Glutamatergic neuron (in vitro differentiated cells): Measurements from ENCODE around the gene SLC6A3. TPM values are rescaled to one million over a fixed set of nuclear protein-coding genes. Genes with fewer than 3 reads are reported as not detected.

Source experiments
- DNase-seq: peaks from one replicate; pipeline ENCODE4 v3.0.0; 2022
- H3K27ac Mint-ChIP-seq: one replicate; pipeline ENCODE4 v1.8.0; 2020; ENCODE audit warnings: mild to moderate bottlenecking, mixed read lengths, inconsistent platforms; ENCODE audit not compliant: unreplicated experiment
- H3K27me3 Mint-ChIP-seq: one replicate; pipeline ENCODE4 v1.8.0; 2020; ENCODE audit warnings: mild to moderate bottlenecking, moderate library complexity, mixed read lengths, inconsistent platforms; ENCODE audit not compliant: unreplicated experiment
- H3K36me3 Mint-ChIP-seq: one replicate; pipeline ENCODE4 v1.8.0; 2020; ENCODE audit warnings: mild to moderate bottlenecking, mixed read lengths, inconsistent platforms; ENCODE audit not compliant: unreplicated experiment
- H3K4me1 Mint-ChIP-seq: one replicate; pipeline ENCODE4 v1.8.0; 2020; ENCODE audit warnings: mild to moderate bottlenecking, low read depth, mixed read lengths, inconsistent platforms; ENCODE audit not compliant: unreplicated experiment
- H3K4me3 Mint-ChIP-seq: one replicate; pipeline ENCODE4 v1.8.0; 2020; ENCODE audit warnings: mild to moderate bottlenecking, mixed read lengths, inconsistent platforms; ENCODE audit not compliant: unreplicated experiment
- H3K9me3 Mint-ChIP-seq: one replicate; pipeline ENCODE4 v1.8.0; 2020; ENCODE audit warnings: mild to moderate bottlenecking, moderate library complexity, mixed read lengths, inconsistent platforms; ENCODE audit not compliant: unreplicated experiment
- total RNA-seq: library from RNA; stranded (reverse); fragmentation: NEBNext Ultra II Directional; extraction: Animal tissue kit (Norgen Biotek cat#: 25700); gene quantifications from one replicate; pipeline ENCODE4 v1.2.1, GENCODE V29; 2021; ENCODE audit not compliant: unreplicated experiment
- TF ChIP-seq, protein P1 (sequence below): fragments of 200-600 bp; sonication (generic); IDR thresholded peaks from one replicate; pipeline ENCODE4 v1.5.0; 2021; ENCODE audit not compliant: partially characterized antibody, unreplicated experiment

SLC6A3 gene
- total RNA-seq, 1 donor from 2014 or later, result 22.4 TPM

GRCh38 chr5:1401536-1402138 lies 43.6 kb downstream of the SLC6A3 start:
- H3K4me3 Mint-ChIP-seq, result no peak overlapping the region
- no peak overlapping the region for H3K27ac Mint-ChIP-seq
- TF ChIP-seq, protein P1, sequence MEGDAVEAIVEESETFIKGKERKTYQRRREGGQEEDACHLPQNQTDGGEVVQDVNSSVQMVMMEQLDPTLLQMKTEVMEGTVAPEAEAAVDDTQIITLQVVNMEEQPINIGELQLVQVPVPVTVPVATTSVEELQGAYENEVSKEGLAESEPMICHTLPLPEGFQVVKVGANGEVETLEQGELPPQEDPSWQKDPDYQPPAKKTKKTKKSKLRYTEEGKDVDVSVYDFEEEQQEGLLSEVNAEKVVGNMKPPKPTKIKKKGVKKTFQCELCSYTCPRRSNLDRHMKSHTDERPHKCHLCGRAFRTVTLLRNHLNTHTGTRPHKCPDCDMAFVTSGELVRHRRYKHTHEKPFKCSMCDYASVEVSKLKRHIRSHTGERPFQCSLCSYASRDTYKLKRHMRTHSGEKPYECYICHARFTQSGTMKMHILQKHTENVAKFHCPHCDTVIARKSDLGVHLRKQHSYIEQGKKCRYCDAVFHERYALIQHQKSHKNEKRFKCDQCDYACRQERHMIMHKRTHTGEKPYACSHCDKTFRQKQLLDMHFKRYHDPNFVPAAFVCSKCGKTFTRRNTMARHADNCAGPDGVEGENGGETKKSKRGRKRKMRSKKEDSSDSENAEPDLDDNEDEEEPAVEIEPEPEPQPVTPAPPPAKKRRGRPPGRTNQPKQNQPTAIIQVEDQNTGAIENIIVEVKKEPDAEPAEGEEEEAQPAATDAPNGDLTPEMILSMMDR, result no peak
- peak; percentile 9 for DNase-seq
- H3K36me3 Mint-ChIP-seq, result peaks cover 20% of the 10 kb centered on the region
- peaks cover 10% of the 10 kb centered on the region for H3K27me3 Mint-ChIP-seq
- H3K9me3 Mint-ChIP-seq, result peaks cover 4% of the 10 kb centered on the region
- H3K4me1 Mint-ChIP-seq, result peaks cover 7% of the 10 kb centered on the region

- Mint-ChIP-seq H3K9me3 (peaks cover 4% of the 10 kb centered on the region), H3K4me3 (no peak overlapping the region), H3K4me1 (peaks cover 4% of the 10 kb centered on the region), H3K36me3 (peaks cover 17% of the 10 kb centered on the region), H3K27me3 (peaks cover 14% of the 10 kb centered on the region), H3K27ac (no peak overlapping the region)
- DNase-seq, result no peak
- TF ChIP-seq, protein P1, result no peak
Observed at GRCh38 chr5:1400936-1401335, 44.3 kb downstream of the SLC6A3 start.

DNA sequence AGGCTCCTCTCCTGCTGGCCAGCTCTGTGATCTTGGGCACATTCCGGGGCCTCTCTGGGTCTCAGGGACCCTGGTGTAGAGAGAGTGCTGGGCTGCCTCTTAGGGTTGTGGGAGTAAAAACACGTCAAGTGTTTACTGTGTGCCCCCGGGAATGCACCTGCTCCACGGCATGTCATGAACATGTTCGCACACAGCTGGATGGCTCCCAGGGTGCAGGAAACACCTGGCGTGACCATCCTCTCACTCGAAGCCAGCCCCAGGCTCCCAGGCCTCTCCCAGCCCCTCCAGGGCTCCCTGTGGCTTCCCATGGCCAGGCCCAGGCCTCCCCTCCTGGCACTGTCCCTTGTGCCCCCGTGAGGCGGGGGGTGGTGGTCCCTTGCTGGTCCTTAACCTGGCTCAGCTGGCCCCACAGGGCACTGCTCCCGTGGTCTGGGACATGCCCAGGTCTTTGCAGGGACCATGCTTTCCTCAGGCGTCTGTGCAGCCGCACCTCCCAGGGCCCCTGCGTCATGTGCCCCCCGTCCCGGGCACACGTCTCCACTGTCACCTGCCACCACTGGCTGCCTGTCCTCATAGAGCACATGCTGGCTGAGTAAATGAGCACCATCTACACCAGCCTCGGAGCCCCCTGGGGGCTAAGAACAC lies 44.9 kb downstream of the SLC6A3 start:
- Mint-ChIP-seq H3K27me3 (peaks cover 14% of the 10 kb centered on the region), H3K9me3 (peaks cover 4% of the 10 kb centered on the region), H3K36me3 (peaks cover 17% of the 10 kb centered on the region), H3K27ac (no peak overlapping the region), H3K4me3 (no peak overlapping the region), H3K4me1 (peaks cover 4% of the 10 kb centered on the region)
- TF ChIP-seq, protein P1, result no peak
- DNase-seq, result no peak

- Mint-ChIP-seq H3K27me3 (peaks cover 14% of the 10 kb centered on the region), H3K4me3 (no peak overlapping the region), H3K27ac (no peak overlapping the region), H3K36me3 (peaks cover 15% of the 10 kb centered on the region), H3K9me3 (peaks cover 3% of the 10 kb centered on the region), H3K4me1 (peaks cover 2% of the 10 kb centered on the region)
- DNase-seq, result no peak
- TF ChIP-seq, protein P1, result no peak
Observed at GRCh38 chr5:1399737-1400136, 45.5 kb downstream of the SLC6A3 start.

- H3K36me3 Mint-ChIP-seq, result peaks cover 17% of the 10 kb centered on the region
- DNase-seq, result peak; percentile 4
- H3K4me3 Mint-ChIP-seq, result no peak overlapping the region
- H3K9me3 Mint-ChIP-seq, result peaks cover 4% of the 10 kb centered on the region
- H3K27me3 Mint-ChIP-seq, result peaks cover 10% of the 10 kb centered on the region
- TF ChIP-seq, protein P1, result no peak
- H3K4me1 Mint-ChIP-seq, result peaks cover 1% of the 10 kb centered on the region
- no peak overlapping the region for H3K27ac Mint-ChIP-seq
Observed at GRCh38 chr5:1396293-1396816, 48.9 kb downstream of the SLC6A3 start.
